ENCODE results near the gene FMN2. TPM values are rescaled to one million over a fixed set of nuclear protein-coding genes. Genes with fewer than 3 reads are reported as not detected.

FMN2 gene
- total RNA-seq, 2 donors from 2014 or later = 0.26 to 0.33 TPM

GRCh38 chr1:240498335-240498734 is 406.7 kb downstream of the FMN2 start:
- intact Hi-C loops (cut with DNase I) = no loop called here
- WGBS, 2 donors = 75% methylated on average over 8 of the region's 8 CpGs
- Histone ChIP-seq H3K36me3 (replicated peaks in 1 of 2; ENCODE audit: insufficient read depth in 1 of 2, low read depth in 2 of 2) (no peaks in the 10 kb centered on the region), H3K4me3 (no peak overlapping the region), H3K4me1 (no peaks in the 10 kb centered on the region), H3K27me3 (no peaks in the 10 kb centered on the region), H3K27ac (no peak overlapping the region), H3K9me3 (no peaks in the 10 kb centered on the region)
- no peak for ATAC-seq
- no peak for DNase-seq
- TF ChIP-seq POLR2A (IDR thresholded peaks at IDR 0.05) (no peak), CTCF (IDR thresholded peaks at IDR 0.05) (no peak)

- H3K27ac ChIP-seq = no peak overlapping the region
- WGBS, 2 donors = 40 to 56% methylated on average over 2 of the region's 2 CpGs
- no peaks in the 10 kb centered on the region for H3K36me3 ChIP-seq (replicated peaks in 1 of 2; ENCODE audit: insufficient read depth in 1 of 2, low read depth in 2 of 2)
- H3K27me3 ChIP-seq = no peaks in the 10 kb centered on the region
- no peak for ATAC-seq
- TF ChIP-seq CTCF (IDR thresholded peaks at IDR 0.05) (no peak), POLR2A (IDR thresholded peaks at IDR 0.05) (no peak)
- no peak overlapping the region for H3K4me3 ChIP-seq
- intact Hi-C loops (cut with DNase I) = no loop called here
- DNase-seq = no peak
- H3K9me3 ChIP-seq = no peaks in the 10 kb centered on the region
- no peaks in the 10 kb centered on the region for H3K4me1 ChIP-seq
Measured at GRCh38 chr1:240499012-240499411, 407.3 kb downstream of the FMN2 start.

GRCh38 chr1:240500647-240501046 is 409.0 kb downstream of the FMN2 start:
- Histone ChIP-seq H3K27me3 (no peaks in the 10 kb centered on the region), H3K27ac (no peak overlapping the region), H3K9me3 (no peaks in the 10 kb centered on the region), H3K4me3 (no peak overlapping the region), H3K36me3 (replicated peaks in 1 of 2; ENCODE audit: insufficient read depth in 1 of 2, low read depth in 2 of 2) (no peaks in the 10 kb centered on the region), H3K4me1 (no peaks in the 10 kb centered on the region)
- WGBS, 2 donors = 73 to 81% methylated on average over 4 of the region's 4 CpGs
- intact Hi-C loops (cut with DNase I) = no loop called here
- DNase-seq = no peak
- no peak for TF ChIP-seq POLR2A (IDR thresholded peaks at IDR 0.05)
- TF ChIP-seq CTCF (IDR thresholded peaks at IDR 0.05) = no peak
- no peak for ATAC-seq

GRCh38 chr1:240501115-240501514 is 409.4 kb downstream of the FMN2 start:
- WGBS, 2 donors = 30 to 37% methylated on average over 2 of the region's 2 CpGs
- Histone ChIP-seq H3K4me1 (no peaks in the 10 kb centered on the region), H3K27ac (no peak overlapping the region), H3K27me3 (no peaks in the 10 kb centered on the region), H3K9me3 (no peaks in the 10 kb centered on the region), H3K4me3 (no peak overlapping the region), H3K36me3 (replicated peaks in 1 of 2; ENCODE audit: insufficient read depth in 1 of 2, low read depth in 2 of 2) (no peaks in the 10 kb centered on the region)
- intact Hi-C loops (cut with DNase I) = no loop called here
- no peak for ATAC-seq
- TF ChIP-seq POLR2A (IDR thresholded peaks at IDR 0.05) (no peak), CTCF (IDR thresholded peaks at IDR 0.05) (no peak)
- DNase-seq = no peak

GRCh38 chr1:240503036-240503435 is 411.4 kb downstream of the FMN2 start:
- H3K27me3 ChIP-seq = no peaks in the 10 kb centered on the region

More at GRCh38 chr1:240503036-240503435, 411.4 kb downstream of the FMN2 start:
- ATAC-seq (no peak), DNase-seq (no peak)
- Histone ChIP-seq H3K36me3 (replicated peaks in 1 of 2; ENCODE audit: insufficient read depth in 1 of 2, low read depth in 2 of 2) (no peaks in the 10 kb centered on the region), H3K4me1 (no peaks in the 10 kb centered on the region), H3K4me3 (no peak overlapping the region), H3K9me3 (no peaks in the 10 kb centered on the region), H3K27ac (no peak overlapping the region)
- TF ChIP-seq POLR2A (IDR thresholded peaks at IDR 0.05) (no peak), CTCF (IDR thresholded peaks at IDR 0.05) (no peak)
- WGBS, 2 donors = 61 to 64% methylated on average over 4 of the region's 4 CpGs
- intact Hi-C loops (cut with DNase I) = no loop called here

Measured in body of pancreas (tissue), 4 donors.